ENCODE results near the gene TEN1.

GRCh38 chr17:76032780-76033108, 53.7 kb downstream of the TEN1 start:
- no peak for TF ChIP-seq POLR2A (IDR thresholded peaks at IDR 0.05; ENCODE audit: low read depth)
- no peak for TF ChIP-seq CTCF (IDR thresholded peaks at IDR 0.05)
- no peak for TF ChIP-seq POLR2AphosphoS5 (IDR thresholded peaks at IDR 0.05)

Data from esophagus muscularis mucosa (tissue), 3 donors.